Liver (tissue), 9 donors: Measurements from ENCODE around the gene HSPA1B. TPM values are rescaled to one million over a fixed set of nuclear protein-coding genes. Genes with fewer than 3 reads are reported as not detected.

Experiments used
- DNase-seq: peaks from one replicate; pipeline ENCODE4 v3.0.0-alpha.2; 2017; ENCODE audit warnings: low spot score
- H3K27ac ChIP-seq, 2 donors: one replicate each; pipeline ENCODE4 v1.7.0; 2013; ENCODE audit warnings: inconsistent platforms in 2 of 2, low read length in 2 of 2, control low read depth in 1 of 2, low read depth in 1 of 2, mild to moderate bottlenecking in 1 of 2
- H3K27me3 ChIP-seq, 4 donors: one replicate each; pipeline versions ENCODE4 v1.6.1 to v1.7.0; 2013; ENCODE audit warnings: low read length in 3 of 4, inconsistent platforms in 1 of 4, mild to moderate bottlenecking in 1 of 4, moderate library complexity in 1 of 4; ENCODE audit not compliant: control insufficient read depth in 4 of 4, insufficient read depth in 4 of 4
- H3K36me3 ChIP-seq, 4 donors: one replicate each; pipeline versions ENCODE4 v1.6.1 to v1.7.0; 2013; ENCODE audit warnings: low read length in 3 of 4, mild to moderate bottlenecking in 3 of 4, low read depth in 1 of 4, moderate library complexity in 1 of 4; ENCODE audit not compliant: control insufficient read depth in 4 of 4, insufficient read depth in 3 of 4
- H3K4me1 ChIP-seq, 4 donors: one replicate each; pipeline versions ENCODE4 v1.6.1 to v1.7.0; 2013; ENCODE audit warnings: low read length in 3 of 4, mild to moderate bottlenecking in 3 of 4, moderate library complexity in 1 of 4; ENCODE audit not compliant: control insufficient read depth in 4 of 4, insufficient read depth in 4 of 4
- H3K4me3 ChIP-seq, 3 donors: one replicate each; pipeline versions ENCODE4 v1.6.1 to v1.7.0; 2013; ENCODE audit warnings: low read length in 3 of 3, control low read depth in 1 of 3, low read depth in 1 of 3, mild to moderate bottlenecking in 1 of 3
- H3K9ac ChIP-seq, 2 donors: one replicate each; pipeline ENCODE4 v1.7.0; 2013; ENCODE audit warnings: low read length in 2 of 2, mild to moderate bottlenecking in 2 of 2, moderate library complexity in 2 of 2, control low read depth in 1 of 2, low read depth in 1 of 2
- H3K9me3 ChIP-seq, 4 donors: one replicate each; pipeline versions ENCODE4 v1.6.1 to v1.7.0; 2013; ENCODE audit warnings: low read length in 3 of 4; ENCODE audit not compliant: control insufficient read depth in 4 of 4
- EGR1 ChIP-seq, 2 donors: IDR thresholded peaks; 2 replicates each; pipeline ENCODE4 v1.6.1; 2016 to 2018; ENCODE audit warnings: antibody characterized with exemption in 2 of 2, low read depth in 2 of 2
- FOXA1 ChIP-seq: IDR thresholded peaks from 2 replicates; pipeline ENCODE4 v1.6.1; 2016; ENCODE audit warnings: antibody characterized with exemption
- FOXA2 ChIP-seq: IDR thresholded peaks from 2 replicates; pipeline ENCODE4 v1.6.1; 2016; ENCODE audit warnings: antibody characterized with exemption
- GABPA ChIP-seq, 2 donors: IDR thresholded peaks in 1 of 2; conservative IDR thresholded peaks in 1 of 2; 2 replicates each; pipeline ENCODE4 v1.6.1; 2016; ENCODE audit warnings: antibody characterized with exemption in 2 of 2, mild to moderate bottlenecking in 1 of 2, moderate library complexity in 1 of 2
- HNF4A ChIP-seq, 2 donors: conservative IDR thresholded peaks; 2 replicates each; pipeline ENCODE4 v1.6.1; 2016; ENCODE audit warnings: antibody characterized with exemption in 2 of 2, mild to moderate bottlenecking in 2 of 2
- HNF4G ChIP-seq: IDR thresholded peaks from 2 replicates; pipeline ENCODE4 v1.6.1; 2016; ENCODE audit warnings: antibody characterized with exemption
- JUND ChIP-seq, 2 donors: IDR thresholded peaks; 2 replicates each; pipeline ENCODE4 v1.6.1; 2016; ENCODE audit warnings: antibody characterized with exemption in 2 of 2
- NR2F2 ChIP-seq: IDR thresholded peaks from 2 replicates; pipeline ENCODE4 v1.6.1; 2016; ENCODE audit warnings: antibody characterized with exemption
- RAD21 ChIP-seq, 2 donors: IDR thresholded peaks; 2 replicates each; pipeline ENCODE4 v1.6.1; 2016; ENCODE audit warnings: antibody characterized with exemption in 2 of 2, mild to moderate bottlenecking in 2 of 2
- RXRA ChIP-seq, 2 donors: IDR thresholded peaks; 2 replicates each; pipeline ENCODE4 v1.6.1; 2017 to 2018; ENCODE audit warnings: antibody characterized with exemption in 2 of 2, mild to moderate bottlenecking in 1 of 2
- SP1 ChIP-seq: IDR thresholded peaks from 2 replicates; pipeline ENCODE4 v1.6.1; 2018; ENCODE audit warnings: antibody characterized with exemption, mild to moderate bottlenecking
- TAF1 ChIP-seq: conservative IDR thresholded peaks from 2 replicates; pipeline ENCODE4 v1.6.1; 2016; ENCODE audit warnings: antibody characterized with exemption, mild to moderate bottlenecking
- YY1 ChIP-seq: IDR thresholded peaks from 2 replicates; pipeline ENCODE4 v1.6.1; 2016; ENCODE audit warnings: antibody characterized with exemption, mild to moderate bottlenecking
- WGBS: extraction: QIAGEN DNeasy Blood & Tissue Kit; methylation state at CpG from one replicate; pipeline ENCODE4 v1.1.7; 2013; 5-methylcytosine and 5-hydroxymethylcytosine counted together
- polyA plus RNA-seq, 2 donors: library from polyadenylated mRNA; stranded (reverse) in 1 of 2; unstranded in 1 of 2; fragments of 200-250 nt in 1 of 2; fragments of >200 nt in 1 of 2; fragmentation: Nextera tagmentation in 1 of 2; extraction: Ambion mirVana in 1 of 2; gene quantifications; one replicate each; pipeline versions ENCODE4 v1.2.1 to v1.2.3, GENCODE V29; 2013 to 2015
- total RNA-seq, 2 donors: library from RNA; depleted of rRNA; stranded (reverse); fragments of >200 nt; gene quantifications; one replicate each; pipeline ENCODE4 v1.2.3, GENCODE V29; 2014
- TF ChIP-seq, protein P1 (sequence below): IDR thresholded peaks from 2 replicates; pipeline ENCODE4 v1.6.1; 2016; ENCODE audit warnings: antibody characterized with exemption, mild to moderate bottlenecking
- TF ChIP-seq, protein P2 (sequence below): IDR thresholded peaks from 2 replicates; pipeline ENCODE4 v1.6.1; 2016; ENCODE audit warnings: antibody characterized with exemption
- TF ChIP-seq, protein P3 (sequence below): IDR thresholded peaks from 2 replicates; pipeline ENCODE4 v1.6.1; 2016; ENCODE audit warnings: antibody characterized with exemption
- TF ChIP-seq, protein P4 (sequence below): IDR thresholded peaks from 2 replicates; pipeline ENCODE4 v1.6.1; 2016; ENCODE audit warnings: antibody characterized with exemption
- TF ChIP-seq, protein P5 (sequence below): fragments of 150-350 bp; IDR thresholded peaks from 2 replicates; pipeline ENCODE4 v1.5.1; 2017; ENCODE audit warnings: improper control_type of control experiment, low read depth, low read length; ENCODE audit not compliant: missing input control
- donor health status: healthy.
- donor health status: healthy.
- donor health status: healthy.
- donor health status: healthy.
- donor health status: healthy.

Gene HSPA1B
- total and polyA plus RNA-seq, 4 donors: 9.5 to 165 (median 43.9) TPM

DNA sequence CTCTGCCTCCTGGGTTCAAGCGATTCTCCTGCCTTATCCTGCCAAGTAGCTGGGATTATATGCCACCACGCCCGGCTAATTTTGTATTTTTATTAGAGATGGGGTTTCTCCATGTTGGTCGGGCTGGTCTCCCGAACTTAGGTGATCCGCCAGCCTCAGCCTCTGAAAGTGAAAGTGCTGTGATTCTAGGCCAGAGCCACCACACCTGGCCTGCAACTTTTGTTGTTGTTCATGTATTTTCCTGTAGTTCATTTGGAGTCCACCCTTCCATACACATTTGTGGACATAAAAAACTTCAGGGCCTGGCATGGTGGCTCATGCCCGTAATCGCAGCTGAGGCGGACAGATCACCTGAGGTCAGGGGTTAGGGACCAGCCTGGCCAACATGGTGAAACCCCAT lies 14.5 kb downstream of the HSPA1B start (continued):
- TF ChIP-seq TAF1: no peak

DNA sequence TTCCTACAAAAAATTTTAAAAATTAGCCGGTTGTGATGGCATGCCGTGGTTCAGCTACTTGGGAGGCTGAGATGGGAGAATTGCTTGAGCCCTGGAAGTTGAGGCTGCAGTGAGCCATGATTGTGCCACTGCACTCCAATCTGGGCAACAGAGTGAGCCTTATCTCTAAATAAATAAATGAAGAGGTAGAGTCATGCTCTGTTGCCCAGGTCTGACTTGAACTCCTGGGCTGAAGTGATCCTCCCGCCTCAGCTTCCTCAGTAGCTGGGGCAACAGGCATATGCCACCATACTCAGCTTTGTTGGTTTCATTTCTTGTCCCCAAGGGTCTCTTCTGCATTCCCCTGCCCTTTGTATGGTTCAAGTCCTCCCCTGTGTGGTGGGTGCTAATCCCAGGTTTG lies 17.0 kb downstream of the HSPA1B start:
- TF ChIP-seq HNF4G (no peak), FOXA1 (no peak)
- TF ChIP-seq, protein P1, sequence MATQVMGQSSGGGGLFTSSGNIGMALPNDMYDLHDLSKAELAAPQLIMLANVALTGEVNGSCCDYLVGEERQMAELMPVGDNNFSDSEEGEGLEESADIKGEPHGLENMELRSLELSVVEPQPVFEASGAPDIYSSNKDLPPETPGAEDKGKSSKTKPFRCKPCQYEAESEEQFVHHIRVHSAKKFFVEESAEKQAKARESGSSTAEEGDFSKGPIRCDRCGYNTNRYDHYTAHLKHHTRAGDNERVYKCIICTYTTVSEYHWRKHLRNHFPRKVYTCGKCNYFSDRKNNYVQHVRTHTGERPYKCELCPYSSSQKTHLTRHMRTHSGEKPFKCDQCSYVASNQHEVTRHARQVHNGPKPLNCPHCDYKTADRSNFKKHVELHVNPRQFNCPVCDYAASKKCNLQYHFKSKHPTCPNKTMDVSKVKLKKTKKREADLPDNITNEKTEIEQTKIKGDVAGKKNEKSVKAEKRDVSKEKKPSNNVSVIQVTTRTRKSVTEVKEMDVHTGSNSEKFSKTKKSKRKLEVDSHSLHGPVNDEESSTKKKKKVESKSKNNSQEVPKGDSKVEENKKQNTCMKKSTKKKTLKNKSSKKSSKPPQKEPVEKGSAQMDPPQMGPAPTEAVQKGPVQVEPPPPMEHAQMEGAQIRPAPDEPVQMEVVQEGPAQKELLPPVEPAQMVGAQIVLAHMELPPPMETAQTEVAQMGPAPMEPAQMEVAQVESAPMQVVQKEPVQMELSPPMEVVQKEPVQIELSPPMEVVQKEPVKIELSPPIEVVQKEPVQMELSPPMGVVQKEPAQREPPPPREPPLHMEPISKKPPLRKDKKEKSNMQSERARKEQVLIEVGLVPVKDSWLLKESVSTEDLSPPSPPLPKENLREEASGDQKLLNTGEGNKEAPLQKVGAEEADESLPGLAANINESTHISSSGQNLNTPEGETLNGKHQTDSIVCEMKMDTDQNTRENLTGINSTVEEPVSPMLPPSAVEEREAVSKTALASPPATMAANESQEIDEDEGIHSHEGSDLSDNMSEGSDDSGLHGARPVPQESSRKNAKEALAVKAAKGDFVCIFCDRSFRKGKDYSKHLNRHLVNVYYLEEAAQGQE: no peak
- DNase-seq: no peak
- Histone ChIP-seq H3K9me3 (no peaks in the 10 kb centered on the region), H3K4me3 (no peak overlapping the region), H3K27me3 (no peaks in the 10 kb centered on the region), H3K36me3 (peaks cover 4 to 14% (median 11%) of the 10 kb centered on the region in 4 donors), H3K27ac (no peak overlapping the region), H3K4me1 (peaks cover 0 to 3% (median 0%) of the 10 kb centered on the region in 4 donors), H3K9ac (no peak overlapping the region)
- 98% methylated on average over 3 of the region's 3 CpGs for WGBS

DNA sequence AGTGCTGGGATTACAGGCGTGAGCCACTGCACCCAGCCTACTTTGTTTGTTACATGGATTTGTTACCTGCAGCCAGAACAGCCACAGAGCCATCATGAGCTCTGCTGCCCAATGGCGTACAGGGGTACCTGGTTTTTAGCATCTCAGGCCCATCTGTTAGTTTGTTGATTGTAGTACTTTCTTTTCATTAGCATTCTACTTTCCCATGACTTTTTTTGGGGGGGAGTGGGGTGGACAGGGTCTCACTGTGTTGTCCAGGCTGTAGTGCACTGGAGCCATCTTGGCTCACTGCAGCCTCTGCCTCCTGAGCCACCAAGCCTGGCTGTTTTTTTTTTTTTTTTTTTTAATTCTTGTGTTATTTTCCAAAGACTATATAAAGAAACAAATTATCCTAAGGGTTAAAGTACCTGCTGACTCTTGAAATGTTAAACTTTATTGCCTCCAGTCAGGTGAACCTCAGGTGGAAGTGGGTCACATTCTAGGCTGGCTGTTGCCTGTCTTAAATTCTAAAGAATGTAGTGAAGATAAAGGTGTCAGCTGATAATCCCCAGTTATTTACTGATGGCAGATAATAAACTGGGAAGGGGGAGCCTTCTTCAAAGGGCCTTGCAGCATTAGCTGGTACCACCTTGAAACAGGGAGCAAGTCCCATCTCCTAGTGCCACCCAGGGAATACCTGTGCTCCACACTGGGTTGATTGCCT lies 19.9 kb downstream of the HSPA1B start:
- H3K4me1 ChIP-seq: peaks cover 6 to 10% (median 7%) of the 10 kb centered on the region in 4 donors
- no peak for DNase-seq
- no peak overlapping the region for H3K9ac ChIP-seq
- no peaks in the 10 kb centered on the region for H3K9me3 ChIP-seq
- H3K27ac ChIP-seq: no peak overlapping the region
- H3K36me3 ChIP-seq: peaks cover 0 to 2% (median 0%) of the 10 kb centered on the region in 4 donors
- H3K27me3 ChIP-seq: no peaks in the 10 kb centered on the region
- WGBS: 96% methylated on average over 2 of the region's 2 CpGs
- TF ChIP-seq HNF4G: no peak
- no peak for TF ChIP-seq RAD21 (IDR thresholded peaks at IDR 0.05)
- TF ChIP-seq, protein P2, sequence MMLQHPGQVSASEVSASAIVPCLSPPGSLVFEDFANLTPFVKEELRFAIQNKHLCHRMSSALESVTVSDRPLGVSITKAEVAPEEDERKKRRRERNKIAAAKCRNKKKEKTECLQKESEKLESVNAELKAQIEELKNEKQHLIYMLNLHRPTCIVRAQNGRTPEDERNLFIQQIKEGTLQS: no peak
- no peak for TF ChIP-seq FOXA1
- TF ChIP-seq SP1: no peak
- TF ChIP-seq, protein P1: no peak
- TF ChIP-seq, protein P3, sequence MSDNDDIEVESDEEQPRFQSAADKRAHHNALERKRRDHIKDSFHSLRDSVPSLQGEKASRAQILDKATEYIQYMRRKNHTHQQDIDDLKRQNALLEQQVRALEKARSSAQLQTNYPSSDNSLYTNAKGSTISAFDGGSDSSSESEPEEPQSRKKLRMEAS: no peak
- no peak for TF ChIP-seq HNF4A (conservative IDR thresholded peaks at IDR 0.05)
- TF ChIP-seq, protein P4, sequence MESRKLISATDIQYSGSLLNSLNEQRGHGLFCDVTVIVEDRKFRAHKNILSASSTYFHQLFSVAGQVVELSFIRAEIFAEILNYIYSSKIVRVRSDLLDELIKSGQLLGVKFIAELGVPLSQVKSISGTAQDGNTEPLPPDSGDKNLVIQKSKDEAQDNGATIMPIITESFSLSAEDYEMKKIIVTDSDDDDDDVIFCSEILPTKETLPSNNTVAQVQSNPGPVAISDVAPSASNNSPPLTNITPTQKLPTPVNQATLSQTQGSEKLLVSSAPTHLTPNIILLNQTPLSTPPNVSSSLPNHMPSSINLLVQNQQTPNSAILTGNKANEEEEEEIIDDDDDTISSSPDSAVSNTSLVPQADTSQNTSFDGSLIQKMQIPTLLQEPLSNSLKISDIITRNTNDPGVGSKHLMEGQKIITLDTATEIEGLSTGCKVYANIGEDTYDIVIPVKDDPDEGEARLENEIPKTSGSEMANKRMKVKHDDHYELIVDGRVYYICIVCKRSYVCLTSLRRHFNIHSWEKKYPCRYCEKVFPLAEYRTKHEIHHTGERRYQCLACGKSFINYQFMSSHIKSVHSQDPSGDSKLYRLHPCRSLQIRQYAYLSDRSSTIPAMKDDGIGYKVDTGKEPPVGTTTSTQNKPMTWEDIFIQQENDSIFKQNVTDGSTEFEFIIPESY: no peak
- no peak for TF ChIP-seq TAF1
- TF ChIP-seq GABPA (IDR thresholded peaks at IDR 0.05 in 1 of 2, conservative IDR thresholded peaks at IDR 0.05 in 1 of 2): no peak
- no peak for TF ChIP-seq YY1
- TF ChIP-seq JUND (IDR thresholded peaks at IDR 0.05): no peak
- no peak for TF ChIP-seq FOXA2
- no peak for TF ChIP-seq RXRA (IDR thresholded peaks at IDR 0.05)
- TF ChIP-seq, protein P5, sequence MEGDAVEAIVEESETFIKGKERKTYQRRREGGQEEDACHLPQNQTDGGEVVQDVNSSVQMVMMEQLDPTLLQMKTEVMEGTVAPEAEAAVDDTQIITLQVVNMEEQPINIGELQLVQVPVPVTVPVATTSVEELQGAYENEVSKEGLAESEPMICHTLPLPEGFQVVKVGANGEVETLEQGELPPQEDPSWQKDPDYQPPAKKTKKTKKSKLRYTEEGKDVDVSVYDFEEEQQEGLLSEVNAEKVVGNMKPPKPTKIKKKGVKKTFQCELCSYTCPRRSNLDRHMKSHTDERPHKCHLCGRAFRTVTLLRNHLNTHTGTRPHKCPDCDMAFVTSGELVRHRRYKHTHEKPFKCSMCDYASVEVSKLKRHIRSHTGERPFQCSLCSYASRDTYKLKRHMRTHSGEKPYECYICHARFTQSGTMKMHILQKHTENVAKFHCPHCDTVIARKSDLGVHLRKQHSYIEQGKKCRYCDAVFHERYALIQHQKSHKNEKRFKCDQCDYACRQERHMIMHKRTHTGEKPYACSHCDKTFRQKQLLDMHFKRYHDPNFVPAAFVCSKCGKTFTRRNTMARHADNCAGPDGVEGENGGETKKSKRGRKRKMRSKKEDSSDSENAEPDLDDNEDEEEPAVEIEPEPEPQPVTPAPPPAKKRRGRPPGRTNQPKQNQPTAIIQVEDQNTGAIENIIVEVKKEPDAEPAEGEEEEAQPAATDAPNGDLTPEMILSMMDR: no peak
- TF ChIP-seq NR2F2: no peak
- TF ChIP-seq EGR1 (IDR thresholded peaks at IDR 0.05; ENCODE audit: low read depth in 2 of 2): no peak
- no peak overlapping the region for H3K4me3 ChIP-seq
